Bronchial epithelial cell (primary cell): ENCODE measurements around the gene MRPL43. TPM values are rescaled to one million over a fixed set of nuclear protein-coding genes. Genes with fewer than 3 reads are reported as not detected.

Experiments
- DNase-seq: peaks from one replicate; pipeline ENCODE4 v3.0.0-alpha.2; 2010; ENCODE audit warnings: low read depth
- FAIRE-seq: peaks from 2 replicates; lab custom pipeline; 2011; peaks lifted over from hg19 to GRCh38; lab: Jason Lieb, UNC
- H3K27me3 ChIP-seq: 2 replicates; pipeline ENCODE4 v1.5.1; 2011; ENCODE audit warnings: low read length; ENCODE audit not compliant: control insufficient read depth, insufficient read depth
- H3K36me3 ChIP-seq: 2 replicates; pipeline ENCODE4 v1.5.1; 2011; ENCODE audit warnings: low read length; ENCODE audit not compliant: control insufficient read depth, insufficient read depth
- H3K4me3 ChIP-seq: 2 replicates; pipeline ENCODE4 v1.5.1; 2011; ENCODE audit warnings: mild to moderate bottlenecking, low read depth, low read length, control low read depth
- total RNA-seq: library from RNA; depleted of rRNA; stranded (reverse); fragments of >200 nt; gene quantifications from 2 replicates; pipeline ENCODE4 v1.2.1, GENCODE V29; 2014
- TF ChIP-seq, protein P1 (sequence below): IDR thresholded peaks from 2 replicates; pipeline ENCODE4 v1.5.1; 2011; ENCODE audit warnings: mild to moderate bottlenecking, moderate library complexity, low read length, control low read depth, inconsistent platforms; ENCODE audit not compliant: insufficient read depth, severe bottlenecking

Gene MRPL43
- total RNA-seq, 1 donor from 2014 or later: 73.5 TPM

DNA sequence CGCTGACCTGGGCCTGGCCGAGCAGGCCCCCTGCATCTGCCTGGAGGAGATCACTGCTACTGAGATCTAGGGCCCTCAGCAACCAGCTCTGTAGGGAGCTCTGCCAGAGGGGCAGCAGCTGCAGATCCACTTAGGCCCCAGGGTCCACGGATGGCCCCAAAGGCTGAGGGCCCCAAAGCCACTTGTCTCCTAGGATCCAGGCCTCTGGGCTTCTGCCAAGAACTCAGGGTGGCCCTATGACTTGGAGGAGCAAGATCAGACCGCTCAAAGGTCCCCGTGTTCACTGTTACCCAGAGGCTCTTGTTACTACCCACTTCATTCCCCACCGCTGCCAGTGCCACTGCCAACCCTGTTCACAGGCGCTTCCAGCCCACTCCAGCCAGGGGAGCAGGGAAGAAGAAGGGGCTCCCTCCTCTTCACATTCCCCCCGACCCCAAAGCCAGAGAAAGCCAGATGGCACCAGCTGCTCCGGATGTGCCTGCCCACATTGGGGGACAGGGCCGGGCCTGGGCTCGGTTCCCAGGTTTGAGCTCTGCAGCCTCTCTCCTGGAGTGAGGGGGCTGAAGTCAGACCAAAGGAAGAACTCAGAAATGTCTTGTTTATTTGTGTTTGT is 19.9 kb upstream of the MRPL43 start:
- Histone ChIP-seq H3K27me3 (no peaks in the 10 kb centered on the region), H3K36me3 (peaks cover 21% of the 10 kb centered on the region), H3K4me3 (no peak overlapping the region)
- TF ChIP-seq, protein P1, sequence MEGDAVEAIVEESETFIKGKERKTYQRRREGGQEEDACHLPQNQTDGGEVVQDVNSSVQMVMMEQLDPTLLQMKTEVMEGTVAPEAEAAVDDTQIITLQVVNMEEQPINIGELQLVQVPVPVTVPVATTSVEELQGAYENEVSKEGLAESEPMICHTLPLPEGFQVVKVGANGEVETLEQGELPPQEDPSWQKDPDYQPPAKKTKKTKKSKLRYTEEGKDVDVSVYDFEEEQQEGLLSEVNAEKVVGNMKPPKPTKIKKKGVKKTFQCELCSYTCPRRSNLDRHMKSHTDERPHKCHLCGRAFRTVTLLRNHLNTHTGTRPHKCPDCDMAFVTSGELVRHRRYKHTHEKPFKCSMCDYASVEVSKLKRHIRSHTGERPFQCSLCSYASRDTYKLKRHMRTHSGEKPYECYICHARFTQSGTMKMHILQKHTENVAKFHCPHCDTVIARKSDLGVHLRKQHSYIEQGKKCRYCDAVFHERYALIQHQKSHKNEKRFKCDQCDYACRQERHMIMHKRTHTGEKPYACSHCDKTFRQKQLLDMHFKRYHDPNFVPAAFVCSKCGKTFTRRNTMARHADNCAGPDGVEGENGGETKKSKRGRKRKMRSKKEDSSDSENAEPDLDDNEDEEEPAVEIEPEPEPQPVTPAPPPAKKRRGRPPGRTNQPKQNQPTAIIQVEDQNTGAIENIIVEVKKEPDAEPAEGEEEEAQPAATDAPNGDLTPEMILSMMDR: no peak
- DNase-seq (no peak), FAIRE-seq (no peak)

DNA sequence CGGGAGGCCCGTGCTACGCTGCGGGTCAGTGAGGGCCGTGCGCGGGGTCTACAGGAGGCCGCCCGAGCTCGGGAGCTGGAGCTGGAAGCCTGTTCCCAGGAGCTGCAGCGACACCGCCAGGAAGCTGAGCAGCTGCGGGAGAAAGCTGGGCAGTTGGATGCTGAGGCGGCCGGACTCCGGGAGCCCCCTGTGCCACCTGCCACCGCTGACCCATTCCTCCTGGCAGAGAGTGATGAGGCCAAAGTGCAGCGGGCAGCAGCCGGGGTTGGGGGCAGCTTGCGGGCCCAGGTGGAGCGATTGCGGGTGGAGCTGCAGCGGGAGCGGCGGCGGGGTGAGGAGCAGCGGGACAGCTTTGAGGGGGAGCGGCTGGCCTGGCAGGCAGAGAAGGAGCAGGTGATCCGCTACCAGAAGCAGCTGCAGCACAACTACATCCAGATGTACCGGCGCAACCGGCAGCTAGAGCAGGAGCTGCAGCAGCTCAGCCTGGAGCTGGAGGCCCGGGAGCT is 19.3 kb upstream of the MRPL43 start:
- TF ChIP-seq, protein P1: no peak

DNA sequence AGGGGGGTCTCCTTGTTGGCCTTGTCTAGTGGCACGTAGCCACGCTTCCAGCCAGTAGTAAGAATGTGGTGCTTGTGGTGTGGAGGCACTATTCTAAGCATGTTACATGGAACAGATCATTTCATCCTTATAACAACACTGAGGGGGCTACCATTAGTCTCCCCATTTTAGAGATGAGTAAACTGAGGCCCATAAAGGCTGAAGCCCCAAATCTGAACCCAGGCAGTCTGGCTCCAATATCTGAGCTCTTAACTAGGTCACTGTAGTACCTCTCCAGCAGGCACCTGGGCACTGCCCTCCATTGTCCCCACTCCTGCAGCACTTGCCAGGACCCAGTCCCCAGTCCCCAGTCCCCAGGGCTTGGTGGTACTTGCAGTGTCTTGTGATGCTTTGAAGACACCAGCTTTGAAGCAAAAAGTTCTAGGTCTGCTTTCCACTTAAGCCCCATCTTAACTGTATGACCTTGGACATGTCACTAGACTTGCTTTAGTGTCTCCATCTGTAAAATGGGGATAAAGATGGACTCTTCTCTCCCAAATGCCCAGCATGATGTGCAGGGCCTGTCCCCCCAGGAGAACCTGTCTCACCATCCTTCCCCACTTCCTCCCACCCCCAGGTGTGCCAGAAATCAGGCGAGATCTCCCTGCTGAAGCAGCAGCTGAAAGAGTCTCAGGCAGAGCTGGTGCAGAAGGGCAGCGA is 18.7 kb upstream of the MRPL43 start:
- Histone ChIP-seq H3K27me3 (no peaks in the 10 kb centered on the region), H3K36me3 (peaks cover 21% of the 10 kb centered on the region), H3K4me3 (no peak overlapping the region)
- no peak for FAIRE-seq
- TF ChIP-seq, protein P1: no peak
- no peak for DNase-seq

More for the DNA sequence above, 19.3 kb upstream of the MRPL43 start:
- Histone ChIP-seq H3K27me3 (no peaks in the 10 kb centered on the region), H3K36me3 (peaks cover 21% of the 10 kb centered on the region), H3K4me3 (no peak overlapping the region)
- no peak for FAIRE-seq
- no peak for DNase-seq

DNA sequence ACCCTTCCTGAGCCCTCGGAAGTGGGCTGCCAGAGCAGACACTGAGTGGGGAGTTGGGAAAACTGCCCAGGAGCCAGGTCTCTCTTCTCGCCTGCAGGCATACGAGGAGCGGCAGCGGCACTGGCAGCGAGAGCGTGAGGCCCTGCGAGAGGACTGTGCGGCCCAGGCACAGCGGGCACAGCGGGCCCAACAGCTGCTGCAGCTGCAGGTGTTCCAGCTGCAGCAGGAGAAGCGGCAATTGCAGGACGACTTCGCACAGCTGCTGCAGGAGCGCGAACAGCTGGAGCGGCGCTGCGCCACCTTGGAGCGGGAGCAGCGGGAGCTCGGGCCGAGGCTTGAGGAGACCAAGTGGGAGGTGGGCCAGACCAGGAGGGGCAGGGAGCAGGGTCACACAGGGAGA is 18.1 kb upstream of the MRPL43 start:
- no peaks in the 10 kb centered on the region for H3K27me3 ChIP-seq
- FAIRE-seq (no peak), DNase-seq (no peak)
- H3K4me3 ChIP-seq: no peak overlapping the region
- TF ChIP-seq, protein P1: no peak
- peaks cover 21% of the 10 kb centered on the region for H3K36me3 ChIP-seq

DNA sequence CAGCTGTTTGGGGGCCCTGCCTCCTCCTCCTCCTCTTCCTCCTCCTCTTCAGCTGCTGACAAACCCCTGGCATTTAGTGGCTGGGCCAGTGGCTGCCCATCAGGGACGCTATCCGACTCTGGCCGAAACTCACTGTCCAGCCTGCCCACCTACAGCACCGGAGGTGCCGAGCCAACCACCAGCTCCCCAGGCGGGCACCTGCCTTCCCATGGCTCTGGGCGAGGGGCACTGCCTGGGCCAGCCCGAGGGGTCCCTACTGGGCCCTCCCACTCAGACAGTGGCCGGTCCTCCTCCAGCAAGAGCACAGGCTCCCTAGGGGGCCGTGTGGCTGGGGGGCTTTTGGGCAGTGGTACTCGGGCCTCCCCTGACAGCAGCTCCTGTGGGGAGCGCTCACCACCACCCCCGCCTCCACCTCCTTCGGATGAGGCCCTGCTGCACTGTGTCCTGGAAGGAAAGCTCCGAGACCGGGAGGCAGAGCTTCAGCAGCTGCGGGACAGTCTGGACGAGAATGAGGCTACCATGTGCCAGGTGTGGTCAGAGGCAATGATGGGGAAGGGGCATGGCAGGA is 16.4 kb upstream of the MRPL43 start:
- no peak overlapping the region for H3K4me3 ChIP-seq
- DNase-seq: no peak
- no peak for FAIRE-seq
- H3K27me3 ChIP-seq: no peaks in the 10 kb centered on the region
- H3K36me3 ChIP-seq: peaks cover 21% of the 10 kb centered on the region
- TF ChIP-seq, protein P1: no peak
